ENCODE measurements around the gene TALDO1.
A peak's percentile ranks its signal among the peaks of the same experiment; 100 is the strongest.
"Not testable (repeated sequence)": the region's sequence is repeated elsewhere in the genome, so short reads cannot be mapped to it uniquely, and the experiment has no call there.

Gene TALDO1

DNA sequence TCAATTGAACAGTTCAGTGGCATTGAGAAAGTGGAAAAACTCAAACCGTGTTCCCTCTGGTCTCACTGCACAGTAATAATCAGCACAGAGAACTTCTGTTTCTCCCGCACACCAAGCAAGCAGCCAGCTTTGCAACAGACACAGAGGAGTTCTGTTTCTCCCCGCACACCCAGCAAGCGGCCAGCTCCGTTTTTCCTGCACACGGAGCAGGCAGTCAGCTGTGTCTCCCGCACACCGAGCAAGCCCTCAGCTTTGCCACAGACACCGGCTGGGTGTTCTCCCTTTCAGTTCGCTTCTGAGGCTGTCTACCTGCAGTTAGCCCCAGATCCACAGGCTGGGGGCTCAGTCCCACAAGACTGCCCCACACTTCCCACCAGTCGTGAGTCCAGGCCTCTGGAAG is 9.9 kb upstream of the TALDO1 start:
- DNase-seq (ENCODE audit: low spot score), result no peak

- DNase-seq (ENCODE audit: low spot score), result not testable (repeated sequence)
Observed at GRCh38 chr11:737899-738298, 9.4 kb upstream of the TALDO1 start.

DNA sequence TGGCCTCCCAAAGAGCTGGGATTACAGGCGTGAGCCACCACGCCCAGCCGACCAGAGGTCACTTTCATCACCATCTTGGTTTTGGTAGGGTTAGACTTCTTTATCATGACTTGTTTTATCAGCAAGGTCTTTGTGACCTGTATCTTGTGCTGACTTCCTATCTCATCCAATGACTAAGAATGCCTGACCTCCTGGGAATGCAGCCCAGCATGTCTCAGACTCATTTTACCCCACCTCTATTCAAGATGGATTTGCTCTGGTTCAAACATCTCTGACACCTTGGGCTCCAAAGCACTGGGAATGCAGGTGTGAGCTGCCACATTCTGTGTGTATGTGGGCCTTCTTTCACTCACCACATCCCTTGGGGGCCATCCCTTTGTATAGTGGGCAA is 5.1 kb upstream of the TALDO1 start:
- no peak for DNase-seq (ENCODE audit: low spot score)

GRCh38 chr11:742571-743201 is 4.6 kb upstream of the TALDO1 start:
- DNase-seq (ENCODE audit: low spot score), result no peak

DNA sequence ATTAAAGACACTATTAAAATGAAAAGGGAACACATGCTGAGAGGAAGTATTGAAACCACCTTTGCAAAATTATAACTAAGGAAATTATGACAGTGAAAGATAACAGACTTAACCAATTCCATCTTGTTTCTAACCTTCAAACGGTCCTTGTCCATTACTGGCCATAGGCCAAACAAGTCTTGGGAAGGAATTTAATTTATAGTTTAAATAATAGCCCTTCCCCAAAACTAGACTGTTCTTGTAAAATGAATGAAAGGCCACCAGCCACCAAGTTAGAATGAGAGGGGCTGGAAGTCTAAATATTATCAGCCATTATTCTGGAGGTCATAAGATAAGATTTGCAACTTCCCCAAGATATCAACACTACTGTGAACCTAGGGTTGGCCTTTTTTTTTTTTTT is 1.8 kb upstream of the TALDO1 start:
- no peak for DNase-seq (ENCODE audit: low spot score)

DNA sequence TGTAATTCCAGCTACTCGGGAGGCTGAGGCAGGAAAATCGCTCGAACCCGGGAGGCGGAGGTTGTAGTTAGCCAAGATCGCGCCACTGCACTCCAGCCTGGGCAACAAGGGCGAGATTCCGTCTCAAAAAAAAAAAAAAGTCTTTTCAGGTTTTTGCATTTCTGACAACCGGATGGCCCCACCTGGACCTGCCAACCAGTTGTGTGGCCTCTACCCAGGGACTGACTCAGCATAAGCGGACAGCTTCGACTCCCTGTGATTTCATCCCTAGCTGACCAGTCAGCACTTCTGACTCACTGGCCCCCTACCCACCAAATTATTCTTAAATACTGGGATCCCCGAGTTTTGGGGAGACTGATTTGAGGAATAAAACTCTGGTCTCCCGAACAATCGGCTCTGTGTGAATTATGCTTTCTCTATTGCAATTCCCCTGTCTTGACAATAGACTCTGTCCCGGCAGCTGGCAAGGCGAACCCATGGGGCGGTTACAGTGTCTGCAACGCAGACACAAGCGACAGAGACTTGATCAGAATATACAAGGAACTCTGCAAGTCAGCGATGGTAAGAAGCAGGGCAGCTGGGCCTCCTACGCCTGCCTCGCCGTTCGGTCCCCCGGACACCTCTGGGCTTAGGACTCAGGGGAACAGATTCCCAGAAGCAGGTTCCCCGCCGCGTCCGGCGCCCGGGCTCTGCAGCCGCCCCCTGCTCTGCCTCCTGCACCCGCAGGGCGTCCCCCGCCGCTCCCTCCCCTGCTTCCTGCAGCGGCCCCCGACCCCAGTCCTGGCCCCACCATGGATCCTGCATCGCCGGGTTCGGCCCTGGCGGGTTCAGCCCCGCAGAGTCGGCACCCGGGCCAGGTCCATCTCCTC is 741 bp upstream of the TALDO1 start:
- peak; percentile 75 for DNase-seq (ENCODE audit: low spot score)

- DNase-seq (ENCODE audit: low spot score), result no peak
Observed at GRCh38 chr11:748007-748359, 719 bp downstream of the TALDO1 start.

GRCh38 chr11:749731-750130 is 2.5 kb downstream of the TALDO1 start:
- no peak for DNase-seq (ENCODE audit: low spot score)

DNA sequence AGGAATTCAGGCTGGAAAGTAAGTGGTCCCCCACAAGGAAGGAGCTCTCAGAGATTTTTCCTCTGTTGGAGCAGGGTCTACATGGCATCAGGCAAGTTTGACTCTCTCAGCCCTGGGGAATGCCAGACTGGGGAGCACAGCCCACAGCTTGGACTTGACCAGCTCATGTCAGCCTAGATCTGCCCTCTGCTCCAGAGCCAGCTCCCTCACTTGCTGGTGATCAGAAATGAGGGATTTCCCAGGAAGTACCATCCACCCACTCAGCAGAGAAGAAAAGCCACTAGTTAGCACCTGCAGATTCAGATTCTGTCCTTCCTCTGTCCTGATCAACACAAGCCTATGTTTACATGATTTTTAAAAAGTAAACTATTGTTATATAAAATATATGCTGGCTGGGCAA is 13.0 kb downstream of the TALDO1 start:
- no peak for DNase-seq (ENCODE audit: low spot score)

GRCh38 chr11:761526-762108 is 14.4 kb downstream of the TALDO1 start:
- no peak for DNase-seq (ENCODE audit: low spot score)

- peak; percentile 69 for DNase-seq (ENCODE audit: low spot score)
Observed at GRCh38 chr11:762421-763072, 15.3 kb downstream of the TALDO1 start.

GRCh38 chr11:763073-763463 is 15.8 kb downstream of the TALDO1 start:
- DNase-seq (ENCODE audit: low spot score), result no peak

DNA sequence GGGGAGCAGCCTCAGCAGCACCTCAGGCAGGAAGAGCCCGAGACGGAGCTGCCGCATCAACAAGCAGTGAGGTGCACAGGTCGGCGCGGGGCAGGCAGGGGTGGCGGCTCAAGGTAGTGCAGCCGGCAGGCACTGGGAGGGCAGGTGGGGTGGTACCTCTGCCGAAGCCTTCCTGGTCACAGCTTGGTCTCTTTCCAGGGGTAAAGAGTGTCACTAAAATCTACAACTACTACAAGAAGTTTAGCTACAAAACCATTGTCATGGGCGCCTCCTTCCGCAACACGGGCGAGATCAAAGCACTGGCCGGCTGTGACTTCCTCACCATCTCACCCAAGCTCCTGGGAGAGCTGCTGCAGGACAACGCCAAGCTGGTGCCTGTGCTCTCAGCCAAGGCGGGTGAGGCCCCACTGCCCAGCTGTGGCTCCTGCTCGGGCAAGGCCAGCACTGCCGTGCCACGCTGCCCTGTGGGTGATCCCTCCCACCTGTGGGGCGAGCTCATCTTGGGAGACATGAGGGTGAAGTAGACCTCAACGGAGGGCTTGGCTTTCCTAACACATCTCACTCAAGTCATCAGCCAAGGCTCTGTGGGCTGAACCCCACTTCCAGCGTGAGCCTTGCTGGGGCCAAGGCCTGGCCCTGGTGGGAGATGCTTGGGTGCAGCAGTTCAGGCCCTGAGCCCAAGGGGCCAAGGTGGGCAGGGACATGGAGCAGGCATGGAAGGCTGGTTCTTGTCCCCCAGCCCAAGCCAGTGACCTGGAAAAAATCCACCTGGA is 16.5 kb downstream of the TALDO1 start:
- DNase-seq (ENCODE audit: low spot score), result no peak

GRCh38 chr11:764322-765024 is 17.2 kb downstream of the TALDO1 start:
- DNase-seq (ENCODE audit: low spot score), result no peak

DNA sequence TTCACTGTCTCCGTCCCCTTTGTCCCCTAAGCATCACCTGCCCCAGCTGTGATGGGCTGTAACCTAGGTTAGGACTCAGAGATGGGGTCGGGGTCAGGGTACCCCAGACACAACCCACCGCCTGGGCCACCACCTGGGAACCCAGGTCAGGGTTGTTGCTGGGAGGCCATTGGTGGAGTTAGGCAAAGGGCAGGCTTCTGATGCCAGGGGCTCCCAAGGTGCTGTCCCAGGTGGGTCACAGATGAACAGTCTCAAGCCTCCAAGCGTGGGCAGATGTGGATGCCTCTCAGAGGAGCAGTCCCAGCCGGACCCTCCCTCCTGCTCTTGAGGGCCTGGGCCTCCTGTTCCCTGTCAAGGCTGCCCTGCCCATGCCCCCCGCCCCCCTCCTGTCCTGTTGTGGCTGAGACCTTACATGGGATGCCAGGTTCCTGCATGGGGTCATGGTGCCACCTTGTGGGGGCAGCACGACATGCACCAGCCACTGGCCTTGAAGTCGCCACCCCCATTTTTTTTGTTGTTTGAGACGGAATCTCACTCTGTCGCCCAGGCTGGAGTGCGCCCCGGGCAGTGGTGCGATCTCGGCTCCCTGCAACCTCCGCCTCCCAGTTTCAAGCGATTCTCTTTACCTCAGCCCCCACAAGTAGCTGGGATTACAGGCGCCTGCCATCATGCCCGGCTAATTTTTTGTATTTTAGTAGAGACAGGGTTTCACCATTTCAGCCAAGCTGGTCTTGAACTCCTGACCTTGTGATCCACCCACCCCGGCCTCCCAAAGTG is 17.9 kb downstream of the TALDO1 start:
- DNase-seq (ENCODE audit: low spot score), result peak; percentile 61

- no peak for DNase-seq (ENCODE audit: low spot score)
Observed at GRCh38 chr11:765802-766091, 18.5 kb downstream of the TALDO1 start.

- DNase-seq (ENCODE audit: low spot score), result no peak
Observed at GRCh38 chr11:766106-766935, 19.1 kb downstream of the TALDO1 start.

DNA sequence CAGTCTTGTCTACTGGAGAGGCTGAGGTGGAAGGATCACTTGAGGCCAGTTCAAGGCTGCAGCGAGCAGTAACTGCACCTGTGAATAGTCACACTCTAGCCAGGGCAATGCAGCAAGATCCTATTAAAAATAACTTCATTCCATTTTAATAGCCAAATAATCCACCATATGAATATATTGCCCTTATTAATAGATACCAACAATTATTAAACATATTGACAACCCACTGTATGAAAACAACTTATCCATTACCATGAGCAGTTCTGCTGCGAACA is 19.6 kb downstream of the TALDO1 start:
- DNase-seq (ENCODE audit: low spot score), result no peak

GRCh38 chr11:767238-767637 is 20.0 kb downstream of the TALDO1 start:
- no peak for DNase-seq (ENCODE audit: low spot score)

All from RKO (cell line).